HUDEP-2 (cell line): ENCODE data around the gene CD151.
A peak's percentile ranks its signal among the peaks of the same experiment; 100 is the strongest.

Experiments
- DNase-seq, 76 experiments: peaks; one replicate each; lab custom pipeline; 2025; ENCODE audit not compliant: unreplicated experiment in 76 of 76; lab: John Stamatoyannopoulos, UW

The CD151 gene

GRCh38 chr11:868394-868793 is 35.6 kb downstream of the CD151 start:
- DNase-seq = no peak

DNA sequence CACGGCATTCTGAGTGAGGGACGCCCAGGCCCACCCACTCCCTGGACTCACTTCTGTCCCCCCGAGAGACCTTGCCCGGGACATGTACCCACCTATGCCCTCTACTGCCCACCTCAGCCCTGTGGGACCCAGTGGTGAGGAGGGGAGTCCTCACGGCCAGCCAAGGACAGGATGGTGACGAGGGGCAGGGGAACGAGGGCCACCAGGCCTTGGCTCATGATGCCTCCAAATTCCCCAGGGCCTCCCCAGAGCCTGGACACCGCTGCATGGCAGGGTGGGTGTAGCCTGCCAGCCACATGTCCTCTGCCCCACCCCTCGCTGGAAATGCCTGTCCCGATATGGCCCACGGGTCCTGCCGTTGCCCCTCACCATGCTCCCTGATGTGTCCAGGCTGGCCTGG is 36.0 kb downstream of the CD151 start:
- DNase-seq = no peak

- DNase-seq = no peak
These were observed 36.8 kb downstream of the CD151 start for GRCh38 chr11:869399-870126.

GRCh38 chr11:870127-870413 is 37.3 kb downstream of the CD151 start:
- no peak for DNase-seq

DNA sequence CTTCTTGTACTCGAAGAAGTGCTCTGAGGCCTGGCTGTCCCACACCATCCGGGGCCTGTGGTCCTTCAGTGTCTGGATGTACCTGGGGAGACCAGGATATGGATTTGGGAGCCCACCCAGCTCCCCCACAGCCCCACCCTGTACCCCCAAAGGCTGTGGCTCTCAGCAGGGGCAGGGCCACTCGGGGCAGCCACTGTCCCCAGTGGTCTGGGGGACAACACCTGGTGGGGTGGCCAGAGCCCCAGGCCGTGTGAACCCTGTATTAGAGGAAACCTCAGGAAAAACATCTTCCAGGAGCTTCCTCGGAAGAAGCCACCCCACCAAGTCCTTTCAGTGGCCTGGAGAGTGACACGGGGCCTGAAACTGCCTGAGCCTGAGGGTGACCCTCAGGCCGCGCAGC is 37.7 kb downstream of the CD151 start:
- DNase-seq = no peak

DNA sequence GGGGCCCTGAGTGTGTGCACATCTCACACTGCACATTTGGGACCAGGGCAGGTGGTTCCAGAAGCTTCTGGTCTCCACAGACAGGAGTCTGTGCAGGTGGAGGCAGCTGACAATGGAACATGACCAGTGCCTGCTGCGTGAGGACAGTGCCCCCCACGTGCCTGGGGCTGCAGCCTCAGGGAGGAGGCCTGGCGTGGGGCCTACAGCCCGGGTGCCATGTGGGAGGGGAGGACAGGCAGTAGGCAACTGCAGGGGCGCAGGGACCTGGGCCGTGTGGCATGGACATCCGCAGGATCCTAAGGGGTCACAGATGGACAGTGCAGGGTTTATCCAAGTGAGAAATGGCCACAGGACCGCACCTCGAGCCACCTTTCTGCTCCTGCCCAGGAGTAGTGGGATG is 38.7 kb downstream of the CD151 start:
- no peak for DNase-seq

DNA sequence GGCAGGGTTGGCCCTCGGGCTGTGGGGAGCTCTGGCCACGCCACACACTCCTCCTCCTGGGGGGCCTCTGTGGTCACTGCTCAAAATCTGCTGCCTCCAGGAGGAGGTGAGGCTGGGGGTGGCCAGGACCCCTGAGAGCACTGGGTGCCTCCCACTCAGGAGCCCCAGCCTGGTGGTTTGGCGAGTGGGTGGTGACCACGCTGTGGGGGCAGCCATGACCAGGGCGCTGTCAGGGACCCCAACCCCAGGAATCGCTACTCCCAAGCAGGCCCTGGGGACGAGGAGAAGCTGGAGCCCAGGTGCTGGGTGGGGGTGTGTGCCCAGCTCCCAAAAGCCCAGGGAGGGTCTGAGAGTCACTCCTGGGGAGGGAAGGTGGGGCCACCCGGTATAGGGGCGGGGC is 40.0 kb downstream of the CD151 start:
- DNase-seq = no peak

- no peak for DNase-seq
These were observed 41.0 kb downstream of the CD151 start for GRCh38 chr11:873706-874105.

DNA sequence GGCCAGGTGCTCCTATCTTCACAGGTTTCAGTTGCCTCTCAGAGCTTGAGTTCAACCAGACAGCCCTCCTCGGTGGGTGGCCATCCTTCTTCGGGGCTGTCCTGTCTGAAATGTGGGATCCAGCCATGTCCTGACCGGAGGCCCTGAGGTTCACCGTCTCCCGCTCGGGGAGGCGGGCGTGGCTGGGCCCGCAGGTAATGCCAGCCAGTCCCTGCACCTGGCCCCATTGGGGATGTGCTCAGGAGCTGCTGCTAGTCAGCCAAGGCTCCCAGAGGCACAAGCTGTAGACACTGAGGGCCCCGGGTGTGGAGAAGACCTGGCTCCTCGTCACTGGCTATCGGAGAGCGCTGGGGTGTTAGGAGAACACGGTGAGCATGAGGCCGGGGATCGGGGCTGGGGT is 42.5 kb downstream of the CD151 start:
- no peak for DNase-seq

DNA sequence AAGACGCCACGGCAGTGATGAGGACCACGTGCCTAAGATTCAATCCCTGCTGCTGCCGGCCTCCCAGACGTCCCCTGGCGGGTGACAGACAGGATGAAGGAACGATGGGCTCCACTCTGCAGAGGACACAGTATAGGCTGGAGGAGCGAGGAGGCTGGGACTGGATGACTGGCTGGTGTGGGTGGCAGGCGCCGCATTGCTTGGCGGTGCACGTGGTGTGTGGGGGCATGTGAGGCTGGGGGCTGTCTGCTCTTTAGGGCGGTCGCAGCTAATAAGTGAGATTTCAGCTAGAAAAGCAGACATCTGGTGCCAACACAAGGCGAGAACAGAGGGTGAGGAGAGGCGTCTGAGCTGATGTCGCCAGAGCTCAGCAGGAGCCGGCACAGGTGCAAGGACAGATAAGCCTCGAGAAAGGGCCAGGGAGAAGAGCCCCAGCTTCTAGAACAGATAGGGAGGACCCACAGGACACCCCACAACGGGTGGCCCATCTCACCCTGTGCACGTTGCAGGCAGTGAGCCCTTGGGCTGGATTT is 43.1 kb downstream of the CD151 start:
- peak in 74 of 76 experiments; percentile 40 to 94 (median 82) for DNase-seq

- peak in 7 of 76 experiments; percentile 19 to 38 (median 28) for DNase-seq
These were observed 43.8 kb downstream of the CD151 start for GRCh38 chr11:876545-876944.

GRCh38 chr11:877565-877964 is 44.8 kb downstream of the CD151 start:
- DNase-seq = peak in 70 of 76 experiments; percentile 16 to 91 (median 70)

DNA sequence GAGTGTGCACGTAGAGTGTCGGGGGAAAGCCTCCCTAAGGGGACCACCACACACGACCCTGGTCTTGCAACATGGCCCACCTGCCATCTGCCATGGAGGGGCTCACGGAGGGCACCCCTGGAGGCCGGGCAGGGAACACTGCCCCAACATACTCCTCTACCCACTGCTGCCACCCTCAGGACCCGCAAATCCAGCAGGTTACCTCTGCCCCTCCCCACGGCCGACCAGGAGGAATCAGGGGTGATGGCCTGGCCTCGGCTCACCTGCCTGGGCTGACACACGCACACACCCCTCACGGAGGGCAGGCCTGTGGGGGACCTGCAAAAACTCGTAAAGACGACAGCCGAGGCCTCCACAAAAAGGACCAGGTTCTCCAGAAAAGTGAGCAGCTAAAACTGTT is 47.7 kb downstream of the CD151 start:
- no peak for DNase-seq

DNA sequence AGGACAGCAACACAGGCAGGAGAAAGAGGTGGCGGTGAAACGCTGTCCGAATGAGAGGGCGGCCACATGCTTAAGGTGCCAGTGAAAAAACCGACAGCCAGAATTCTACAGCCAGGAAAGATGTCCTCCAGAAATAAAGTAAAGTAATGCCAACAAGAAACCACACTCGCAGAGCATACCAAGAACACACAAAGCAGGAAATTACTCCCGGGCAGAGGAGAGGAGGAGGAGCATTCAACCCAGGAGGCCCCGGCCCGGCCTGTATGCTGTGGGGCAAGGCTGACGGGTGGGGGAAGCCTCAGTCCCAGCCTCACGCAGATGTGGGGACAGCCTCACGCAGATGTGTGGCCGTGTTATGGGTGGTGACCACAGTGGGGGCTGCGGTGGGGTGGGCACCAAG is 49.8 kb downstream of the CD151 start:
- no peak for DNase-seq

GRCh38 chr11:883527-883926 is 50.8 kb downstream of the CD151 start:
- DNase-seq = no peak

DNA sequence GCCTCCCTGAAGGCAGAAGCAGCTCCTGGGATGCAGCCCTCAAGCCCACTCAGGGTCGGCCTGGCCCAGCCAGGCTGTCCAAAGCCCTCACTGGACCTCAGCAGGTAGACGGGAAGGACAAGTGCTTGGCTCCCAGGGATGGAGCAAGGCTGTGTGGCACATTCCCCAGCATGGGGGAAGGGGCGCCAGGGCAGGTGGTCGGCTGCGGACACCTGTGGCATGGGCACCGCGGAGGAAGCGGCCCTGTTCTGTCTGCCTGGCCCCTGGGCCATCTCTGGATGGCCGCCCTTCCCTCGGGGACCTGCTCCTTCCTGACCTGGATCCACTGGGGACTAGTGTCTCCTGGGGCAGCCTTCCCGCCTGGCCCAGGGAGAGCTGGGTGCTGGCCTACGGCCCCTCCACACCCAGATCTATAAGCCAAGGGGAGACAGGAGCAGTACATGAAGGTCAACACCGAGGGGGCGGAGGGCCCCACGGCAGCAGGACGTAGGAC is 51.9 kb downstream of the CD151 start:
- DNase-seq = no peak

DNA sequence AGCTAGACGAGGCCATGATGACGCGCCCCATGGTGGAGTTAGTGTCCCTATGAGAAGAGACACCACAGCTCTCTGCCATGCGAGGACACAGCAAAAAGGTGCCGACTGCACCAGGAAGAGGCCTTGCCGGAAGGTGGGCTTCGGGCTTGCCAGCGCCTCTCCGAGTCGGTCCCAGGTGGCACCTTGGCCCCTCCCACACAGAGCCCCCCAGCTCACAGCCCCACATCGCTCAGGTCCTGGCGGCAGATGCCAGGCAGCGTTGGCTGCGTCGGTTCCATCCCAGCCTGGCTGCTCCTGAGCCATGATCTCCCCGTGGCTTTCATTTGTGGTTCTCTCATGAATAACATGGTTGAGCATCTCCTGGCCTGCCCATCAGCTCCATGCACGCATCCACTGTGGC is 53.8 kb downstream of the CD151 start:
- DNase-seq = no peak

- no peak for DNase-seq
These were observed 54.8 kb downstream of the CD151 start for GRCh38 chr11:887589-887988.
